Measurements from ENCODE around the gene CPNE5. TPM values are rescaled to one million over a fixed set of nuclear protein-coding genes. Genes with fewer than 3 reads are reported as not detected.

The CPNE5 gene
- polyA plus RNA-seq, 1 of the 3 experiments (the other 2 are of a cell fraction): 0.30 TPM

DNA sequence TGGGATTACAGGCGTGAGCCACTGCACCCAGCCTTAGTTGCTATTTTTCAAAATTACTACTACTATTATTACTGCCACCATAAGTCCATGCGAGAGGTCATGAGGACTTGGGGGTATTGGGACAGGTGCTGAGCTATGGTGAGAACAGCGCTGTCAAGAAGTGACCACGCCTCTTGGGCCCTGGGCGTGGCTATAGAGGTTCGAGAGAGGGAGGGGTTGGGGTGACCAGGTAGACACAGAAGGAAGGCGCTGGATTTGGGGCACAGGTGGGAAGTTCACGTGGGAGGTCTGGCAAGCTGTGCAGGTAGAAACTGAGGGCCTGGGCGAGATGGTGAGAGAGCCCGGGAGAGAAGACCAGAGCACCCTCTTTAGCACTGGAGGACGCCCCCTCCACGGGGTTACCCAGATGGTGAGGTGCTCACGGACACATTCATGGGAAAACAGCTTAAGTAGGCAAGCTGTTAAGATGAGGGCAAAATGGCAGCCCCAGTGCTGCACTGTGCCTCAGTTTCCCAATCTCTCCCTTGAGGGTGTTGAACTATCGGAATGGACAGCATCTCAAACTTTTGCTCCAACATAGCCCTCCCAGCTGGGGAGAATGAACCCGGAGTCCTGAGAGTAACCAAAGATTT is 80.6 kb downstream of the CPNE5 start (continued):
- TF ChIP-seq JUND (IDR thresholded peaks at IDR 0.05): no peak

DNA sequence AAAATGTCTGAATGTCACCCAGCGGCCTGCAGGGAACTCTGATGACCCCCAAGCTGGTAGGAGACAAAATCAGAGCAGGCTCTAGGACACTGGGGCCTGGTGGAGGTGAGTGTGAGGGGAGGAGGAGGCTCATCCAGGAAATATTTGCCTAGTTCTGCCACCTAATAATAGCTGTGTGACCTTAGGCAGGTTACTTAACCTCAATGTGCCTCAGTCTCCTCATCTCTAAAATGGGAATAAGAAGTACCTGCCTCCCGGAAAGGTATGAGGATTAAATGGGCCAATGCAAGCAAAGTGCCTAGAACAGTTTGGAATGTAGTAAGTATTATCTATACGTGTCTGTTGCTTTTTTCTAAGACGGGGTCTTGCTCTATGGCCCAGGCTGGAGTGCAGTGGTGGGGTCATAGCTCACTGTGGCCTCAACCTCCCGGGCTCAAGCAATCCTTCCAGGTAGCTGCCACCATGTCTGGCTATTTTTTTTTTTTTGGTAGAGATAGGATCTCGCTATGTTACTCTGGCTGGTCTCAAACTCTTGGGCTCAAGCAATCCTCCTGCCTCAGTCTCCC is 81.2 kb downstream of the CPNE5 start:
- no peak overlapping the region for H2AFZ ChIP-seq (ENCODE audit: low read depth)
- no peak for DNase-seq
- H3K79me2 ChIP-seq (ENCODE audit: insufficient read depth): no peaks in the 10 kb centered on the region
- no peaks in the 10 kb centered on the region for H3F3A ChIP-seq (replicated peaks; ENCODE audit: insufficient read depth)
- no peaks in the 10 kb centered on the region for H3K36me3 ChIP-seq (replicated peaks in 1 of 2; ENCODE audit: control insufficient read depth in 1 of 2, insufficient read depth in 2 of 2, low read length in 1 of 2)
- H3K9me2 ChIP-seq: no peaks in the 10 kb centered on the region
- no peak overlapping the region for H3K4me3 ChIP-seq (ENCODE audit: low read depth in 2 of 2, low read length in 1 of 2)
- H3K9me3 ChIP-seq: no peaks in the 10 kb centered on the region
- H3K4me2 ChIP-seq: no peak overlapping the region
- CTCF ChIA-PET: interaction anchor here (0.8 to 10.9 kb wide), 26 partner anchors 8 to 417 kb away, joined by 3 to 111 read pairs (median 6); partner anchors contain the start of gene PPIL1
- no peak overlapping the region for H3K9ac ChIP-seq
- 67% methylated on average over 5 of the region's 6 CpGs for WGBS (ENCODE audit: low lambda C conversion rate)
- H3K27ac ChIP-seq (ENCODE audit: low read depth in 2 of 2, low read length in 1 of 2): no peak overlapping the region
- no peaks in the 10 kb centered on the region for H3K27me3 ChIP-seq (ENCODE audit: insufficient read depth)
- POLR2A ChIA-PET: interaction anchor here (0.5 kb wide), 1 partner anchor 143 kb away, joined by 4 read pairs; no protein-coding TSS in a partner anchor
- TF ChIP-seq MXI1 (IDR thresholded peaks at IDR 0.05; ENCODE audit: low read depth, low read length): no peak
- TF ChIP-seq FOXJ3 (CRISPR knock-in tag; IDR thresholded peaks at IDR 0.05): no peak
- TF ChIP-seq, protein P1, sequence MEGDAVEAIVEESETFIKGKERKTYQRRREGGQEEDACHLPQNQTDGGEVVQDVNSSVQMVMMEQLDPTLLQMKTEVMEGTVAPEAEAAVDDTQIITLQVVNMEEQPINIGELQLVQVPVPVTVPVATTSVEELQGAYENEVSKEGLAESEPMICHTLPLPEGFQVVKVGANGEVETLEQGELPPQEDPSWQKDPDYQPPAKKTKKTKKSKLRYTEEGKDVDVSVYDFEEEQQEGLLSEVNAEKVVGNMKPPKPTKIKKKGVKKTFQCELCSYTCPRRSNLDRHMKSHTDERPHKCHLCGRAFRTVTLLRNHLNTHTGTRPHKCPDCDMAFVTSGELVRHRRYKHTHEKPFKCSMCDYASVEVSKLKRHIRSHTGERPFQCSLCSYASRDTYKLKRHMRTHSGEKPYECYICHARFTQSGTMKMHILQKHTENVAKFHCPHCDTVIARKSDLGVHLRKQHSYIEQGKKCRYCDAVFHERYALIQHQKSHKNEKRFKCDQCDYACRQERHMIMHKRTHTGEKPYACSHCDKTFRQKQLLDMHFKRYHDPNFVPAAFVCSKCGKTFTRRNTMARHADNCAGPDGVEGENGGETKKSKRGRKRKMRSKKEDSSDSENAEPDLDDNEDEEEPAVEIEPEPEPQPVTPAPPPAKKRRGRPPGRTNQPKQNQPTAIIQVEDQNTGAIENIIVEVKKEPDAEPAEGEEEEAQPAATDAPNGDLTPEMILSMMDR (IDR thresholded peaks at IDR 0.05): no peak
- TF ChIP-seq, protein P2, sequence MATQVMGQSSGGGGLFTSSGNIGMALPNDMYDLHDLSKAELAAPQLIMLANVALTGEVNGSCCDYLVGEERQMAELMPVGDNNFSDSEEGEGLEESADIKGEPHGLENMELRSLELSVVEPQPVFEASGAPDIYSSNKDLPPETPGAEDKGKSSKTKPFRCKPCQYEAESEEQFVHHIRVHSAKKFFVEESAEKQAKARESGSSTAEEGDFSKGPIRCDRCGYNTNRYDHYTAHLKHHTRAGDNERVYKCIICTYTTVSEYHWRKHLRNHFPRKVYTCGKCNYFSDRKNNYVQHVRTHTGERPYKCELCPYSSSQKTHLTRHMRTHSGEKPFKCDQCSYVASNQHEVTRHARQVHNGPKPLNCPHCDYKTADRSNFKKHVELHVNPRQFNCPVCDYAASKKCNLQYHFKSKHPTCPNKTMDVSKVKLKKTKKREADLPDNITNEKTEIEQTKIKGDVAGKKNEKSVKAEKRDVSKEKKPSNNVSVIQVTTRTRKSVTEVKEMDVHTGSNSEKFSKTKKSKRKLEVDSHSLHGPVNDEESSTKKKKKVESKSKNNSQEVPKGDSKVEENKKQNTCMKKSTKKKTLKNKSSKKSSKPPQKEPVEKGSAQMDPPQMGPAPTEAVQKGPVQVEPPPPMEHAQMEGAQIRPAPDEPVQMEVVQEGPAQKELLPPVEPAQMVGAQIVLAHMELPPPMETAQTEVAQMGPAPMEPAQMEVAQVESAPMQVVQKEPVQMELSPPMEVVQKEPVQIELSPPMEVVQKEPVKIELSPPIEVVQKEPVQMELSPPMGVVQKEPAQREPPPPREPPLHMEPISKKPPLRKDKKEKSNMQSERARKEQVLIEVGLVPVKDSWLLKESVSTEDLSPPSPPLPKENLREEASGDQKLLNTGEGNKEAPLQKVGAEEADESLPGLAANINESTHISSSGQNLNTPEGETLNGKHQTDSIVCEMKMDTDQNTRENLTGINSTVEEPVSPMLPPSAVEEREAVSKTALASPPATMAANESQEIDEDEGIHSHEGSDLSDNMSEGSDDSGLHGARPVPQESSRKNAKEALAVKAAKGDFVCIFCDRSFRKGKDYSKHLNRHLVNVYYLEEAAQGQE (IDR thresholded peaks at IDR 0.05; ENCODE audit: low read depth, low read length): no peak
- TF ChIP-seq, protein P3, sequence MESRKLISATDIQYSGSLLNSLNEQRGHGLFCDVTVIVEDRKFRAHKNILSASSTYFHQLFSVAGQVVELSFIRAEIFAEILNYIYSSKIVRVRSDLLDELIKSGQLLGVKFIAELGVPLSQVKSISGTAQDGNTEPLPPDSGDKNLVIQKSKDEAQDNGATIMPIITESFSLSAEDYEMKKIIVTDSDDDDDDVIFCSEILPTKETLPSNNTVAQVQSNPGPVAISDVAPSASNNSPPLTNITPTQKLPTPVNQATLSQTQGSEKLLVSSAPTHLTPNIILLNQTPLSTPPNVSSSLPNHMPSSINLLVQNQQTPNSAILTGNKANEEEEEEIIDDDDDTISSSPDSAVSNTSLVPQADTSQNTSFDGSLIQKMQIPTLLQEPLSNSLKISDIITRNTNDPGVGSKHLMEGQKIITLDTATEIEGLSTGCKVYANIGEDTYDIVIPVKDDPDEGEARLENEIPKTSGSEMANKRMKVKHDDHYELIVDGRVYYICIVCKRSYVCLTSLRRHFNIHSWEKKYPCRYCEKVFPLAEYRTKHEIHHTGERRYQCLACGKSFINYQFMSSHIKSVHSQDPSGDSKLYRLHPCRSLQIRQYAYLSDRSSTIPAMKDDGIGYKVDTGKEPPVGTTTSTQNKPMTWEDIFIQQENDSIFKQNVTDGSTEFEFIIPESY (IDR thresholded peaks at IDR 0.05; ENCODE audit: borderline replicate concordance, low read depth): no peak
- no peak for TF ChIP-seq RFX5 (IDR thresholded peaks at IDR 0.05; ENCODE audit: low read length)
- no peak for TF ChIP-seq POLR2AphosphoS5 (IDR thresholded peaks at IDR 0.05; ENCODE audit: low read depth, low read length)
- TF ChIP-seq JUND (IDR thresholded peaks at IDR 0.05): no peak
- TF ChIP-seq EP300 (IDR thresholded peaks at IDR 0.05; ENCODE audit: borderline replicate concordance in 1 of 2, low read depth in 1 of 2, low read length in 1 of 2): no peak
- no peak for TF ChIP-seq TEAD4 (IDR thresholded peaks at IDR 0.05; ENCODE audit: borderline replicate concordance, insufficient read depth)
- peaks cover 0 to 24% of the 10 kb centered on the region in 2 experiments; a peak in 2 of 4 replicates for H3K4me1 ChIP-seq (ENCODE audit: control insufficient read depth in 1 of 2, insufficient read depth in 2 of 2, low read depth in 1 of 2, low read length in 1 of 2)
- no peaks in the 10 kb centered on the region for H4K20me1 ChIP-seq (ENCODE audit: insufficient read depth)
